ENCODE measurements around the gene SIRT4. TPM values are rescaled to one million over a fixed set of nuclear protein-coding genes. Genes with fewer than 3 reads are reported as not detected.

Gene SIRT4
- total RNA-seq, 1 donor from 2014 or later = 0.88 TPM

DNA sequence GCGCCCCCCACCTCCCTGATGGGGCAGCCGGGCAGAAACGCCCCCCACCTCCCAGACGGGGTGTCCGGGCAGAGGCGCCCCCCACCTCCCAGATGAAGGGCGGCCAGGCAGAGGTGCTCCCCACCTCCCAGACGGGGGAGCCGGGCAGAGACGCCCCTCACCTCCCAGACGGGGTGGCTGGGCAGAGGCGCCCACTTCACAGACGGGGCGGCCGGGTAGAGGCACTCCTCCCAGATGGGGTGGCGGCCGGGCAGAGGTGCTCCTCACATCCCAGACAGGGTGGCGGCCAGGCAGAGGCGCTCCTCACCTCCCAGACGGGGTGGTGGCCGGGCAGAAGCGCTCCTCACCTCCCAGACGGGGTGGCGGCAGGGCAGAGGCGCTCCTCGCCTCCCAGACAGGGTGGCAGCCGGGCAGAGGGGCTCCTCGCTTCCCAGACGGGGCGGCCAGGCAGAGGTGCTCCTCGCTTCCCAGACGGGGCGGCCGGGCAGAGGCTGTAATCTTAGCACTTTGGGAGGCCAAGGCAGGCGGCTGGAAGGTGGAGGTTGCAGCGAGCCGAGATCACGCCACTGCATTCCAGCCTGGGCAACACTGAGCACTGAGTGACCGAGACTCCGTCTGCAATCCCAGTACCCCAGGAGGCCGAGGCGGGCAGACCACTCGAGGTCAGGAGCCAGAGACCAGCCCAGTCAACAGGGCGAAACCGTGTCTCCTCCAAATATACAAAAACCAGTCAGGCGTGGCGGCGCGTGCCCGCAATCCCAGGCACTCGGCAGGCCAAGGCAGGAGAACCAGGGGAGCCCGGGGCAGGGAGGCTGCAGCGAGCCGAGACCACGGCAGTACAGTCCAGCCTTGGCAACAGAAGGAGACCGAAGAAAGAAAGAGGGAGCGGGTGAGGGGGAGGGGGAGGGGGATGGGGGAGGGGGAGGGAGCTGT is 23.7 kb upstream of the SIRT4 start:
- DNase-seq (ENCODE audit: extremely low read depth, low read depth, low spot score) = no peak

DNA sequence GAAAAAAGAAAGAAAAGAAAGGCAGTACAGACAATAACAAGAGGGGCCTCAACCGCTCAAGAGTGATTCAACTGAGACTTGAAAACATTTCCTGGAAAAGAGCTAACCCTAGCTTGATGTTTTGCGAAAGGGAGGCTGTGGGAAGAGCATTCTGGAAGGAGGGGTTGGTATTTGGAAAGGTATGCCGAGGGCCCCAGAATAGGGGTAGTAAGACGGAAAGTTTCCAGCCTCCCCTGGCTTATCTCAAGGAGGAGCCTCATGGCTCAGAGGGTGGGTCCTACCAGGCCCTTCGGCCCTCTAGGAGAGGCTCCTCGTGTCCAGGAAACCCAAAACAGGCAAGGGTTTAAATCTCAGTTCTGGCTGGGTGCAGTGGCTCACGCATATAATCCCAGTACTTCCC is 18.8 kb upstream of the SIRT4 start:
- no peak for DNase-seq (ENCODE audit: extremely low read depth, low read depth, low spot score)

DNA sequence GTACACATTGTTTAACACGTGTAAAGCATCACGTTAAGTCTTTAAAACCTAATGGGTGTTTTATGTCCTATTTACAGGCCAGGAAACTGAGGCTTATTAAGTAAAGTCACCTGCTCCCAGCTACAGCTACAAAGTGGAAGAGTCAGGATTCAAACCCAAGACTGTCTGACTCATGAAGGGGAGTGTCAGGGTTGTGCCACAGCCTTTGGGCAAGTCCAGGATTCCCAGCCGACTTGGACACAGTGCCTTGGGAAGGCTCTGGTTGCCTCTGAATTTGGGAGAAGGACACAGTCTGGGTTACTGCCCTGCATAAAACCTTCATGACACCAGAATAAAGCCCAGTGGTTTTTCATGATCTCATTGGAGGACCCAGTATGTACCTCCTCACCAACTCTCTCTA is 17.7 kb upstream of the SIRT4 start:
- no peak for DNase-seq (ENCODE audit: extremely low read depth, low read depth, low spot score)

GRCh38 chr12:120286768-120287490 is 15.2 kb upstream of the SIRT4 start:
- no peak for DNase-seq (ENCODE audit: extremely low read depth, low read depth, low spot score)

DNA sequence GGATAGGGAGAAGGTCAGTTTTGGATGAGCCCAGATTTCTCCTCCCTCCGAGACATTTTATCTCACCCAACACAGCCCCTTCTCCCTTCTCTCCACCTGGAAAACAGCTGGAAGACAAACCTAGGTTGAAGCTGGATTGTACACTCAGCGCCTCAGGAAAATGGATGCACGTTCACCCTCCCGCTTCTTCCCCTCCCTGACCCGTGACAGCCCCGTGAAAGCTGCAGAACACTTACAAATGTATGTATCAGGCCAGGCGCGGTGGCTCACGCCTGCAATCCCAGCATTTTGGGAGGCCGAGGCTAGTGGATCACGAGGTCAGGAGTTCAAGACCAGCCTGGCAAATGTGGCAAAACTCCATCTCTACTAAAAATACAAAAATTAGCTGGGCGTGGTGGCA is 14.6 kb upstream of the SIRT4 start:
- no peak for DNase-seq (ENCODE audit: extremely low read depth, low read depth, low spot score)

DNA sequence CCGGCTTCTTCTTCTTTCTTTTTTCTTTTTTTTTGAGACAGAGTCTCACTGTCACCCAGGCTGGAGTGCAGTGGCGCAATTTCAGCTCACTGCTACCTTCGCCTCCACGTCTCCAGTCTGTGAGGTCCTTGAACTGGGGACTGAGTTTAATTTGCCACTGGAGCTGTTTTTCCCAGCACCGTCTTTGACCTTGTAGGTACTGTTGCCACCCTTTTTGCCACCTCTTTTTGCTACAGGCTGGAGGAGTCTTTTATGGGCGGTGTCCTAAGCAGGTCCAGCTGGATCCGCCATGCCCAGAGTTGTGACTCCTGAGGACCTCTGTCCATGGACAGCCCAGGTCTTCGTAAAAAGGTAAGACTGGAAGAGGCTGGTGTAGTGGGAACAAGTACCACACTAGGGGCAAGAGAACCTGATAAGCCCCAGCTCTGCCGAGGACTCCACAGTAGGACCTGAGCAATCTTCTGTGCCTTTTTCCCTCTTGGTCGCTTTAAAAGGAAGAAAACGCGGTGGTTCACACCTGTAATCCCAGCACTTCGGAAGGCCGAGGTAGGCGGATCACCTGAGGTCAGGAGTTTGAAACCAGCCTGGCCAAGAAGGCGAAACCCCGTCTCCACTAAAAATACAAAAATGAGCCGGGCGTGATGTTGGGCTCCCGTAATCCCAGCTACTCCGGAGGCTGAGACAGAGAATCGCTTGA is 11.4 kb upstream of the SIRT4 start:
- DNase-seq (ENCODE audit: extremely low read depth, low read depth, low spot score) = no peak

DNA sequence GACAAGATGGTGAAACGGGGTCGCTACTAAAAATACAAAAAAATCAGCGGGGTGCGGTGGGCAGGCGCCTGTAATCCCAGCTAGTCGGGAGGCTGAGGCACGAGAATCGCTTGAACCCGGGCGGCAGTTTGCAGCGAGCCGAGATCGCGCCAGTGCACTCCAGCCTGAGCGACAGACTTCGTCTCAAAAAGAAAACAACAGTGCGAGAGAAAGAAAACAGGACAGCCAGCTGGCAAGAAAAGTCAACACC is 9.8 kb upstream of the SIRT4 start:
- DNase-seq (ENCODE audit: extremely low read depth, low read depth, low spot score) = no peak

DNA sequence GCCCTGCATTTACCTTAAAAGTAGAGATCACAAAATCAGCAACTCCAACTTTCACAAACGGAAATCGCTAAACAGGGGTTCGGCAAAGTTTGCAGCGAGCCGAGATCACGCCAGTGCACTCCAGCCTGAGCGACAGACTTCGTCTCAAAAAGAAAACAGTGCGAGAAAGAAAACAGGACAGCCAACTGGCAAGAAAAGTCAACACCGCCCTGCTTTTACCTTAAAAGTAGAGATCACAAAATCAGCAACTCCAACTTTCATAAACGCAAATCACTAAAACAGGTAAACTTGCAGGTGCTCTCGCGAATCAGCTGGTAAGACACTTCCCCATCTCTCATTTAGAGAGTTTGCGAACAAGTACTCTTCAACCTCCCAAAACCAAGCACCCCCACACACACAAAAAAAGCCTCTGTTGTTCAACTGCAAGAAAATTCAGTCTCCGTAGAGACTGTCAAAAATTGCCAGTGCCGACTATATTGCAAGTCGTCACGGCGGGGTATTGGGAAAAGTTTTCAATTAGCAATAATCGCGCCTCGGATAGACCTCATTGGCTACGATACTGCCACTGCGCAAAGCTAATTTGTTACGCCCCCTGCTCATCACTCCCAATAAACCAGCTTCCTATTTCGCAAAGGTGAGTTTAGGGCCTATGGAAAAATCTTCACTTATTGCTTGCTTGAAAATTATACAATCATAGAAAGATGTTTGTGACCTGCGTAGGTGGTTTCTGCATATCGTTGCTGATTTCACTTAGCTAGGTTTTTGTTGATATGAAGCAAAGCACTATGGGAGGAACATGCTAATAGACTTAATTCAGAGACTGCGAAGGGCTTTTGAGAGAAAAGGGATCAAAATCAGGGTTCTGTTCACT is 9.2 kb upstream of the SIRT4 start, which contains the start of gene RNU4-1:
Gene RNU4-1 (minus strand): TSS at position 577 of the 871 bp plus-strand sequence.
- DNase-seq (ENCODE audit: extremely low read depth, low read depth, low spot score) = peak; percentile 83

GRCh38 chr12:120314220-120314619 is 12.1 kb downstream of the SIRT4 start:
- no peak for DNase-seq (ENCODE audit: extremely low read depth, low read depth, low spot score)

GRCh38 chr12:120316798-120317223 is 14.7 kb downstream of the SIRT4 start:
- no peak for DNase-seq (ENCODE audit: extremely low read depth, low read depth, low spot score)

- peak; percentile 94 for DNase-seq (ENCODE audit: extremely low read depth, low read depth, low spot score)
Measured at GRCh38 chr12:120317224-120318105, 15.3 kb downstream of the SIRT4 start.

DNA sequence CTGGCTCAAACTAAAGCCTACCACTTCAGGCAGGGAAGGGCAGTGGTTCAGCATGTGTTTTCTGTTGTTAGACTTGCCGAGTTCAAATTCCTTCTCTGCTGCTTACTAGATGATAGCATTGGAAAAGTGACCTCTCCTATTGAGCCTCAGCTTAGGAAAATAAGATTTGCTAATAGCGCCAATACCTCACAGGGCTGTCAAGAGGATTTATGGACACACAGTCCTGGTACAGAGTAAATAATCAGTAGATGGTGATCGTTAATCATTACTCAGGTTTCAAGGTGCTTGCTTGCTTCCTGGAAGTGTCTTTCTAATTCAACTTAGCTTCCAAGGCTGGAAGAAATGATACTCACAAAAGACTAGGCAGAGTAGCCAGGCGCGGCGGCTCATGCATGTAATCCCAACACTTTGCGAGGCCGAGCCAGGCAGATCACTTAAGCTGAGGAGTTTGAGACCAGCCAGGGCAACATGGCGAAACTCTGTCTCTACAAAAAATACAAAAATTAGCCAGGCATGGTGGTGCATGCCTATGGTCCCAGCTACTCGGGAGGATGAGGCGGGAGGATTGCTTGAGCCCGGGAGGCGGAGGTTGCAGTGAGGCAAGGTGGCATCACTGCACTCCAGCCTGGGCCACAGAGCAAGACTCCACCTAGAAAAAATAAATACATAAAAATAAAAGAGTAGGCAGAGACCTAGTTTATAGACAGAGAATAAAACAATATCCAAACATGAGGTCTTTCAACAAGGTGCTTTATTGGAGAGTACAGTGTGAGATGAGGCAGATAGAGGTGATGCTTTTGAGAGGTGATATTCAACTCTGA is 19.5 kb downstream of the SIRT4 start:
- no peak for DNase-seq (ENCODE audit: extremely low read depth, low read depth, low spot score)

GRCh38 chr12:120323772-120324171 is 21.7 kb downstream of the SIRT4 start:
- no peak for DNase-seq (ENCODE audit: extremely low read depth, low read depth, low spot score)

- DNase-seq (ENCODE audit: extremely low read depth, low read depth, low spot score) = no peak
Measured at GRCh38 chr12:120324841-120325417, 22.8 kb downstream of the SIRT4 start.

DNA sequence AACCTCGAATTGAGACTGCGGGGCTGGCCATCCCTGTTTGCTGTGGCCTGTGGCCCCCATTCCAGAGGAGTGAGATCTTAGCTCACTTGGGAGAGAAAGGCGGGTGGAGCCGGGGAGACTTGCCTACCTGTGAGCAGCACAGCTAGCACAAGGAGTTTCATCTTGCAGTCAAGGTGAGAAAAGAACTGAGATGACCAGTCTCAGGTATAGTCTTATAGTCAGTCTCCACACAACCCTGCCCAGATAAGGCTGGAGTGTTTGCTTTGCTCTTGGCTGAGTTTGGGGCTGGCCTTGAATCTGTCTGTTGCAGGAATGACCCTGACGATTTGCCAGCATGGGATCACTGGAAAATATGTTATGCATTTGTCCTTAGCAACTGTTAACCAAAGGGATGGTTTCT is 25.5 kb downstream of the SIRT4 start, which contains the start of gene PLA2G1B:
Gene PLA2G1B (minus strand): TSS at position 187 of the 400 bp plus-strand sequence. CDS start 26 bp downstream, at position 161.
- DNase-seq (ENCODE audit: extremely low read depth, low read depth, low spot score) = no peak

DNA sequence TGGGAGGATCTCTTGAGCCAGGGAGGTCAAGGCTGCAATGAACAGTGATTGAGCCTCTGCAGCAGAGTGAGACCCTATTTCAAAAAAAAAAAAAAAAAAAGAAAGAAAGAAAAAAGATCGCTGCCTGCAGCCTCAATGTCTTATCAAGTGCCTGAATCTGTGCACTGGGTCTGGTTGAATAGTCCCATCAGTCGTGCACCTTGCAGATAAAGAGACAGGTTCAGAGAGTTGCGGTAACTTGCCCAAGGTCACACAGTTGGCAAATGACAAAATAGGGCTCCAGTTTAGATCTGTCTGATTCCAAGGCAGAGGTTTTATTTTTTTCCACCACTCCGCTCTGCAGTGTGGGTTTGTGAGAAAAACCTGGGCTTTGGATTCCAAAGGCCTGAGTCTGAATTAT is 26.1 kb downstream of the SIRT4 start:
- DNase-seq (ENCODE audit: extremely low read depth, low read depth, low spot score) = no peak

DNA sequence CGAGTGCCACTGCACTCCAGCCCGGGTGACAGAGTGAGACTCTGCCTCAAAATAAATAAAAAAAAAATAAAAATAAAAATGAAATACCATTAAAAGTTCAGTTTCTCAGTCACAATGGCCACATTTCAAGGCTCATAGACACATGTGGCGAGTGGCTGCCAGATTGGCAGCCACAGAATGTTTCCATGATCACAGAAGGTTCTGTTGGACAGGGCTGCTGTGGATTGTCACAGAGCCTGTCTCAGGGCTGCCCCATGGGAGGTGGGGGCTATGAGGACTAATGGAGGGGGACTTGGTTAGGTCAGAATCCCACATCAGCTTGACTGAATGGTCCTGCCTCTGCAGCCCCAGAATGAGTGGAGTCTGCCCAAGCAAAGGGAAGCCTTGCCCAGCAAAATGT is 29.3 kb downstream of the SIRT4 start:
- no peak for DNase-seq (ENCODE audit: extremely low read depth, low read depth, low spot score)

GRCh38 chr12:120332041-120332440 is 29.9 kb downstream of the SIRT4 start:
- DNase-seq (ENCODE audit: extremely low read depth, low read depth, low spot score) = no peak

Measured in glomerular endothelial cell (primary cell).